K562 (cell line): ENCODE data around the gene CA7. TPM values are rescaled to one million over a fixed set of nuclear protein-coding genes. Genes with fewer than 3 reads are reported as not detected.
A peak's percentile ranks its signal among the peaks of the same experiment; 100 is the strongest.

Source experiments
- ATAC-seq: fragments of 200-7000 bp; cut with Tn5 transposase; 3 replicates; pipeline ENCODE4 v1.9.1; 2020; ENCODE audit warnings: moderate library complexity
- BruUV-seq: library from RNA; stranded (reverse); fragments of 400-500 nt; replicated peaks from 2 replicates; lab custom pipeline; 2021; lab: Mats Ljungman, UMichigan
- CTCF ChIA-PET: fragments of 300-600 bp; formaldehyde crosslinking; extraction: SDS; loops from one replicate; lab custom pipeline; 2021; ENCODE audit warnings: low intra/inter-chr PET ratio; lab: Yijun Ruan, JAX
- POLR2A ChIA-PET: fragments of 300-600, 350-650 bp; sonication (Branson Sonifier 250); formaldehyde crosslinking; extraction: SDS; loops from one replicate; lab custom pipeline; 2021; ENCODE audit warnings: antibody characterized with exemption, inconsistent platforms; lab: Yijun Ruan, JAX
- DNase-seq, 4 experiments: peaks; one replicate each; pipeline versions ENCODE4 v3.0.0 to v3.0.0-alpha.2; 2011 to 2018; ENCODE audit warnings: low spot score in 3 of 4, mixed read lengths in 3 of 4; ENCODE audit errors: extremely low read depth in 1 of 4
- FAIRE-seq: peaks from 2 replicates; lab custom pipeline; 2011; peaks lifted over from hg19 to GRCh38; lab: Jason Lieb, UNC
- H2AFZ ChIP-seq: 2 replicates; pipeline ENCODE4 v1.6.0; 2011; ENCODE audit warnings: low read depth, low read length, control low read depth, inconsistent platforms
- H3K27ac ChIP-seq: fragments of 200-600 bp; 3 replicates; pipeline ENCODE4 v1.8.0; 2011; ENCODE audit warnings: low read depth, mild to moderate bottlenecking, control low read depth, inconsistent platforms, low read length, moderate library complexity, mixed read lengths; ENCODE audit errors: extremely low read depth
- H3K27me3 ChIP-seq, 2 experiments: fragments of 300-600 bp in 1 of 2; 2 replicates in 1 of 2; 3 replicates in 1 of 2; pipeline versions ENCODE4 v1.6.0 to v1.8.0; 2011; ENCODE audit warnings: inconsistent platforms in 2 of 2, low read length in 2 of 2, mild to moderate bottlenecking in 1 of 2, mixed read lengths in 1 of 2, moderate library complexity in 1 of 2; ENCODE audit not compliant: control insufficient read depth in 2 of 2, insufficient read depth in 2 of 2
- H3K36me3 ChIP-seq: fragments of 300-600 bp; 3 replicates; pipeline ENCODE4 v1.8.0; 2011; ENCODE audit warnings: mild to moderate bottlenecking, low read length, inconsistent platforms; ENCODE audit not compliant: control insufficient read depth, insufficient read depth
- H3K4me1 ChIP-seq, 2 experiments: fragments of 200-600 bp in 1 of 2; replicated peaks in 1 of 2; 2 replicates in 1 of 2; 3 replicates in 1 of 2; pipeline versions ENCODE4 v1.5.1 to v1.8.0; 2011; ENCODE audit warnings: inconsistent platforms in 2 of 2, low read length in 2 of 2, mild to moderate bottlenecking in 1 of 2, mixed read lengths in 1 of 2, moderate library complexity in 1 of 2; ENCODE audit not compliant: control insufficient read depth in 2 of 2, insufficient read depth in 2 of 2
- H3K4me2 ChIP-seq: 2 replicates; pipeline ENCODE4 v1.6.1; 2011; ENCODE audit warnings: low read length, control low read depth, inconsistent platforms, mixed read lengths; ENCODE audit not compliant: insufficient read depth
- H3K4me3 ChIP-seq: fragments of 200-600 bp; sonication (generic), shearing (Covaris generic); 2 replicates; pipeline ENCODE4 v1.5.1; 2016; ENCODE audit warnings: control low read depth, inconsistent platforms
- H3K79me2 ChIP-seq: fragments of 200-600 bp; 3 replicates; pipeline ENCODE4 v1.8.0; 2011; ENCODE audit warnings: low read length, inconsistent platforms; ENCODE audit not compliant: control insufficient read depth, insufficient read depth
- H3K9ac ChIP-seq, 2 experiments: 2 replicates each; pipeline versions ENCODE4 v1.6.0 to v1.6.1; 2011; ENCODE audit warnings: low read depth in 2 of 2, low read length in 2 of 2, control low read depth in 1 of 2, inconsistent platforms in 1 of 2, mild to moderate bottlenecking in 1 of 2, mixed read lengths in 1 of 2; ENCODE audit not compliant: insufficient read depth in 1 of 2
- H3K9me1 ChIP-seq: one replicate; pipeline ENCODE4 v1.6.0; 2011; ENCODE audit warnings: inconsistent platforms, mild to moderate bottlenecking, low read length, moderate library complexity; ENCODE audit not compliant: control insufficient read depth, insufficient read depth
- H3K9me3 ChIP-seq: replicated peaks from 2 replicates; pipeline ENCODE4 v1.5.1; 2011; ENCODE audit warnings: low read depth, low read length, inconsistent platforms; ENCODE audit not compliant: control insufficient read depth, insufficient read depth
- H4K20me1 ChIP-seq: replicated peaks from 2 replicates; pipeline ENCODE4 v1.6.1; 2011; ENCODE audit warnings: low read length, inconsistent platforms, mixed read lengths; ENCODE audit not compliant: control insufficient read depth, insufficient read depth
- BRCA1 ChIP-seq, 2 experiments: fragments of 450-650 bp in 1 of 2; sonication (generic) in 1 of 2; formaldehyde crosslinking in 1 of 2; IDR thresholded peaks; 2 replicates each; pipeline versions ENCODE4 v1.5.0 to v1.6.1; 2017 to 2020; ENCODE audit warnings: mild to moderate bottlenecking in 1 of 2, missing genetic modification reagents in 1 of 2
- C11orf30 ChIP-seq: fragments of 450-650 bp; IDR thresholded peaks from 2 replicates; pipeline ENCODE4 v1.6.1; 2016; ENCODE audit warnings: low read depth, mild to moderate bottlenecking
- CXXC5 ChIP-seq: fragments of 250-450 bp; sonication (Bioruptor Pico); IDR thresholded peaks from 2 replicates; pipeline ENCODE4 v1.8.0; 2022; ENCODE audit warnings: inconsistent platforms, mild to moderate bottlenecking, moderate library complexity
- IFI16 ChIP-seq: fragments of 250-450 bp; sonication (Bioruptor Pico); IDR thresholded peaks from 2 replicates; pipeline ENCODE4 v2.1.2; 2022; ENCODE audit warnings: mild to moderate bottlenecking, inconsistent platforms
- NEUROD1 ChIP-seq: fragments of 150-350 bp; IDR thresholded peaks from 2 replicates; pipeline ENCODE4 v1.6.1; 2014; ENCODE audit warnings: borderline replicate concordance, low read length, low read depth; ENCODE audit not compliant: partially characterized antibody
- PHB ChIP-seq: fragments of 250-450 bp; sonication (Bioruptor Pico); IDR thresholded peaks from 2 replicates; pipeline ENCODE4 v1.5.0; 2021
- PTRF ChIP-seq: fragments of 450-650 bp; IDR thresholded peaks from 2 replicates; pipeline ENCODE4 v1.6.1; 2016; ENCODE audit warnings: mild to moderate bottlenecking, missing genetic modification characterization, missing compliant biosample characterization
- SIN3A ChIP-seq, 2 experiments: fragments of 150-350 bp in 1 of 2; IDR thresholded peaks; 2 replicates each; pipeline ENCODE4 v1.6.1; 2011 to 2016; ENCODE audit warnings: borderline replicate concordance in 2 of 2, low read depth in 2 of 2, low read length in 2 of 2, mild to moderate bottlenecking in 2 of 2, moderate library complexity in 2 of 2; ENCODE audit not compliant: control insufficient read depth in 1 of 2
- TBL1XR1 ChIP-seq, 2 experiments: IDR thresholded peaks; 2 replicates each; pipeline ENCODE4 v1.6.1; 2012; ENCODE audit warnings: improper control_type of control experiment in 2 of 2, low read length in 2 of 2, mild to moderate bottlenecking in 1 of 2
- ZNF280B ChIP-seq: fragments of 250-450 bp; sonication (Bioruptor Pico); IDR thresholded peaks from 2 replicates; pipeline ENCODE4 v1.5.1; 2021; ENCODE audit warnings: mild to moderate bottlenecking
- ZNF316 ChIP-seq: fragments of 450-650 bp; IDR thresholded peaks from 2 replicates; pipeline ENCODE4 v1.6.1; 2016
- ZNF589 ChIP-seq: fragments of 200-800 bp; sonication (Bioruptor generic); IDR thresholded peaks from 2 replicates; pipeline ENCODE4 v1.6.1; 2016; ENCODE audit warnings: low read depth, missing genetic modification characterization, missing compliant biosample characterization
- WGBS: fragments of 100-300 bp; shearing (Covaris generic); methylation state at CpG from one replicate; pipeline ENCODE4 v1.1.6; 2016; ENCODE audit warnings: low coverage, mixed read lengths; ENCODE audit not compliant: insufficient coverage; ENCODE audit errors: missing lambda C conversion rate; 5-methylcytosine and 5-hydroxymethylcytosine counted together
- in situ Hi-C: fragments of 300-500 bp; cut with MboI; formaldehyde crosslinking; loops from 4 replicates; pipeline ENCODE4 v1.15.0; 2018; ENCODE audit warnings: inconsistent platforms, mixed read lengths
- intact Hi-C: fragments of 100-400 bp; cut with micrococcal nuclease; formaldehyde crosslinking; loops from 2 replicates; pipeline ENCODE4 v1.14.2; 2022
- polyA plus RNA-seq, 8 experiments: library from polyadenylated mRNA; depleted of rRNA in 4 of 8; stranded (reverse) in 5 of 8; unstranded in 3 of 8; fragments of >200 nt; fragmentation: Nextera tagmentation in 2 of 8; fragmentation: Illumina TruSeq in 1 of 8; extraction: Ambion mirVana in 2 of 8; extraction: Trizol in 1 of 8; gene quantifications; 2 replicates each; pipeline versions ENCODE4 v1.2.1 to v1.2.3, GENCODE V29; 2011 to 2014; ENCODE audit warnings: inconsistent platforms in 1 of 8, missing spikeins in 1 of 8
- total RNA-seq, 7 experiments: library from RNA; depleted of rRNA in 6 of 7; stranded (reverse); fragments of >200 nt in 6 of 7; fragmentation: Illumina TruSeq in 2 of 7; extraction: Trizol in 2 of 7; gene quantifications; 2 replicates each; pipeline versions ENCODE4 v1.2.1 to v1.2.3, GENCODE V29; 2011 to 2021; ENCODE audit warnings: low replicate concordance in 1 of 7

CA7 gene
- total and polyA plus RNA-seq, 9 of the 15 experiments (the other 6 are each of a cell fraction or from before 2014, with no cell fraction given): 0.03 to 0.07 (median 0.05) TPM; not detected in 5

DNA sequence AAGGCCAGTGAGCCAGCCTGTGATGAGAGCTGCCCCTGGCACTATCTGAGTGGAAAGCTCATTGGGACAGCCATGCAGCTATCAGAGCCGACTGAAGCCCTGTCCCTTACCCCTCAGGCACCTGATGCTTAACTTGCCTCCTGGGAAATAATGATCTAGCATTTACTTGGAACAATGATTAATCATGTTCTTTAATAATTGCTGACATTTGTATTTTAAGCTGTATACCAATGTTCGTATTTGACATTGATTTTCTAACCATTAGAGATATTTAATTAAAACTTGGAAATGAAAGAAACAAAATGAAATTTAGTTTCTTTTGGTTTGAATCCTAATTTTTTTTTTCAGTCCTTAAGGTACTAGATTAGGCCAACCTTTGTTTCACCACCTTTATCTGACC lies 46.6 kb downstream of the CA7 start (continued):
- no peak for TF ChIP-seq TBL1XR1 (IDR thresholded peaks at IDR 0.05; ENCODE audit: low read length in 2 of 2)
- TF ChIP-seq CXXC5: no peak
- peak; percentile 92 for TF ChIP-seq ZNF316
- TF ChIP-seq C11orf30: peak; percentile 81
- no peak for TF ChIP-seq NEUROD1

DNA sequence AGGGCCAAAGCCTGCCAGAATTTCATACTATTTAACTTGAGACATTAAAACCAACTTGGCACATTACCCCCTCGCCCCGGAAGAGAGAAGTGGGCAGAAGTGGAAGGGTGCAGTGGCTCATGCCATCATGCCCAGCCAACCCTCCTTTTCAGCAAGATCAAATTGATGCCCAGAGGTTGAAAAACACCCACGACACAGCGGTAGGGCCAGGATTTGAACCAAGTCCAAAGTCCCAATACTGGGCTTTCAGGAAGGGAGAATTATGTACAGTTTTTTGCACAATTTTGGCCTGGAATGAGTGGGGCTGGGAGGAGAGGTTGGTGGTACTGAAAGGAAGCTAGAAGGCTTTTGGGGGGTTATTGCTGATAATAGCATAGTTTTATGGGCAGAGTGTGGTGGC lies 47.1 kb downstream of the CA7 start:
- POLR2A ChIA-PET: interaction anchor here (0.7 to 1.5 kb wide), 2 partner anchors 10 to 35 kb away, joined by 3 to 9 read pairs; partner anchors contain the start of gene PDP2
- no TSS peak for BruUV-seq

More for the DNA sequence above, 47.1 kb downstream of the CA7 start:
- Histone ChIP-seq H3K9ac (no peak overlapping the region), H3K9me3 (no peaks in the 10 kb centered on the region), H3K4me2 (no peak overlapping the region), H3K27ac (no peak overlapping the region), H3K27me3 (no peaks in the 10 kb centered on the region), H3K79me2 (no peaks in the 10 kb centered on the region), H4K20me1 (no peaks in the 10 kb centered on the region), H2AFZ (no peak overlapping the region), H3K36me3 (peaks cover 34% of the 10 kb centered on the region; the same call in 2 of the 3 replicates), H3K4me3 (no peak overlapping the region), H3K4me1 (peaks cover 12% of the 10 kb centered on the region in 2 experiments; a peak in 3 of 5 replicates), H3K9me1 (no peaks in the 10 kb centered on the region)
- CTCF ChIA-PET: no interaction called here
- intact Hi-C loops: no loop called here
- WGBS: 90% methylated on average over 4 of the region's 4 CpGs
- FAIRE-seq: no peak
- TF ChIP-seq BRCA1 (IDR thresholded peaks at IDR 0.05) (no peak), BRCA1 (CRISPR knock-in tag; IDR thresholded peaks at IDR 0.05) (no peak), PTRF (no peak), ZNF280B (CRISPR knock-in tag) (no peak), SIN3A (IDR thresholded peaks at IDR 0.05; ENCODE audit: borderline replicate concordance in 2 of 2, control insufficient read depth in 1 of 2, low read depth in 2 of 2, low read length in 2 of 2) (no peak), PHB (CRISPR knock-in tag) (no peak), IFI16 (no peak), ZNF589 (CRISPR knock-in tag) (no peak)
- ATAC-seq: no peak
- in situ Hi-C loops: no loop called here
- DNase-seq: no peak
